H9 (cell line): ENCODE measurements around the gene KRT2. TPM values are rescaled to one million over a fixed set of nuclear protein-coding genes. Genes with fewer than 3 reads are reported as not detected.
A peak's percentile ranks its signal among the peaks of the same experiment; 100 is the strongest.

Experiments used
- DNase-seq: peaks from one replicate; pipeline ENCODE4 v3.0.0-alpha.2; 2017
- H2AFZ ChIP-seq: one replicate; pipeline ENCODE4 v1.6.1; 2013; ENCODE audit warnings: mild to moderate bottlenecking, low read length, control low read depth, moderate library complexity
- H2AK5ac ChIP-seq: 2 replicates; pipeline ENCODE4 v1.6.1; 2013; ENCODE audit warnings: low read length, control low read depth, mixed read lengths; ENCODE audit not compliant: insufficient read length
- H2BK120ac ChIP-seq: one replicate; pipeline ENCODE4 v1.6.1; 2013; ENCODE audit warnings: low read depth, mild to moderate bottlenecking, low read length, control low read depth, inconsistent platforms; ENCODE audit not compliant: poor library complexity, severe bottlenecking
- H2BK12ac ChIP-seq: 2 replicates; pipeline ENCODE4 v1.6.1; 2013; ENCODE audit warnings: low read length, control low read depth, mixed read lengths, low read depth; ENCODE audit not compliant: insufficient read length
- H2BK15ac ChIP-seq: 2 replicates; pipeline ENCODE4 v1.6.1; 2013; ENCODE audit warnings: low read depth, low read length, control low read depth
- H2BK20ac ChIP-seq: one replicate; pipeline ENCODE4 v1.6.1; 2013; ENCODE audit warnings: low read depth, mild to moderate bottlenecking, low read length, control low read depth, inconsistent platforms; ENCODE audit not compliant: poor library complexity, severe bottlenecking
- H2BK5ac ChIP-seq: 2 replicates; pipeline ENCODE4 v1.6.1; 2013; ENCODE audit warnings: low read length, control low read depth, mixed read lengths; ENCODE audit not compliant: insufficient read length
- H3K14ac ChIP-seq: 2 replicates; pipeline ENCODE4 v1.6.1; 2013; ENCODE audit warnings: low read length, control low read depth; ENCODE audit not compliant: insufficient read depth
- H3K18ac ChIP-seq: 2 replicates; pipeline ENCODE4 v1.6.1; 2013; ENCODE audit warnings: low read depth, mild to moderate bottlenecking, mixed read lengths, low read length, control low read depth; ENCODE audit not compliant: insufficient read length
- H3K23ac ChIP-seq: 2 replicates; pipeline ENCODE4 v1.6.1; 2013; ENCODE audit warnings: low read length, control low read depth, mixed read lengths, low read depth; ENCODE audit not compliant: insufficient read length
- H3K23me2 ChIP-seq: 2 replicates; pipeline ENCODE4 v1.6.1; 2013; ENCODE audit warnings: low read depth, mild to moderate bottlenecking, mixed read lengths, low read length, control low read depth; ENCODE audit not compliant: insufficient read length, poor library complexity, severe bottlenecking
- H3K27ac ChIP-seq: 2 replicates; pipeline ENCODE4 v1.5.1; 2013; ENCODE audit warnings: low read length, control low read depth, mixed read lengths, low read depth; ENCODE audit not compliant: insufficient read length
- H3K27me3 ChIP-seq: 2 replicates; pipeline ENCODE4 v1.6.1; 2013; ENCODE audit warnings: low read length, control low read depth, inconsistent platforms; ENCODE audit not compliant: insufficient read depth
- H3K4ac ChIP-seq: 2 replicates; pipeline ENCODE4 v1.6.1; 2013; ENCODE audit warnings: low read depth, mild to moderate bottlenecking, control low read depth, inconsistent platforms, low read length, moderate library complexity
- H3K4me1 ChIP-seq: 2 replicates; pipeline ENCODE4 v1.6.1; 2013; ENCODE audit warnings: low read length, control low read depth, inconsistent platforms; ENCODE audit not compliant: insufficient read depth
- H3K4me2 ChIP-seq: 2 replicates; pipeline ENCODE4 v1.6.1; 2013; ENCODE audit warnings: low read length, control low read depth, mixed read lengths; ENCODE audit not compliant: insufficient read length, insufficient read depth
- H3K56ac ChIP-seq: 2 replicates; pipeline ENCODE4 v1.6.1; 2013; ENCODE audit warnings: low read depth, mild to moderate bottlenecking, mixed read lengths, low read length, control low read depth; ENCODE audit not compliant: insufficient read length
- H3K79me1 ChIP-seq: 2 replicates; pipeline ENCODE4 v1.6.1; 2013; ENCODE audit warnings: low read depth, mild to moderate bottlenecking, moderate library complexity, low read length, control low read depth, inconsistent platforms; ENCODE audit not compliant: insufficient read depth, poor library complexity, severe bottlenecking
- H3K79me2 ChIP-seq: 2 replicates; pipeline ENCODE4 v1.6.1; 2013; ENCODE audit warnings: low read length, control low read depth, inconsistent platforms; ENCODE audit not compliant: insufficient read depth
- H3K9ac ChIP-seq: 2 replicates; pipeline ENCODE4 v1.6.1; 2013; ENCODE audit warnings: low read length, control low read depth, mixed read lengths; ENCODE audit not compliant: insufficient read length; ENCODE audit errors: extremely low read depth
- H3K9me3 ChIP-seq: one replicate; pipeline ENCODE4 v1.6.1; 2013; ENCODE audit warnings: low read depth, low read length, inconsistent platforms; ENCODE audit not compliant: control insufficient read depth
- H3T11ph ChIP-seq: one replicate; pipeline ENCODE4 v1.6.1; 2013; ENCODE audit warnings: mild to moderate bottlenecking, low read length, control low read depth, inconsistent platforms
- H4K20me1 ChIP-seq: one replicate; pipeline ENCODE4 v1.6.1; 2013; ENCODE audit not compliant: control insufficient read depth, insufficient read length, insufficient read depth
- H4K5ac ChIP-seq: 2 replicates; pipeline ENCODE4 v1.6.1; 2013; ENCODE audit warnings: low read depth, mild to moderate bottlenecking, mixed read lengths, low read length, control low read depth; ENCODE audit not compliant: insufficient read length
- H4K8ac ChIP-seq: replicated peaks from 2 replicates; pipeline ENCODE4 v1.6.1; 2013; ENCODE audit warnings: low read length, control low read depth, mixed read lengths, low read depth; ENCODE audit not compliant: insufficient read length
- H4K91ac ChIP-seq: 2 replicates; pipeline ENCODE4 v1.6.1; 2013; ENCODE audit warnings: low read depth, mild to moderate bottlenecking, moderate library complexity, mixed read lengths, low read length, control low read depth; ENCODE audit not compliant: insufficient read length
- H3K27ac Mint-ChIP-seq, 3 experiments: 2 replicates in 2 of 3; 3 replicates in 1 of 3; pipeline ENCODE4 v1.8.0; 2020 to 2021; ENCODE audit warnings: mixed read lengths in 3 of 3, mild to moderate bottlenecking in 1 of 3, moderate library complexity in 1 of 3
- H3K27me3 Mint-ChIP-seq: 2 replicates; pipeline ENCODE4 v1.8.0; 2021; ENCODE audit warnings: low read depth, mild to moderate bottlenecking, moderate library complexity, mixed read lengths
- H3K36me3 Mint-ChIP-seq, 3 experiments: 2 replicates in 2 of 3; 3 replicates in 1 of 3; pipeline ENCODE4 v1.8.0; 2020 to 2021; ENCODE audit warnings: low read depth in 3 of 3, mixed read lengths in 3 of 3; ENCODE audit not compliant: insufficient read depth in 1 of 3
- H3K4me1 Mint-ChIP-seq, 2 experiments: 2 replicates each; pipeline ENCODE4 v1.8.0; 2020; ENCODE audit warnings: mixed read lengths in 2 of 2
- H3K4me3 Mint-ChIP-seq, 2 experiments: 2 replicates in 1 of 2; 3 replicates in 1 of 2; pipeline ENCODE4 v1.8.0; 2020 to 2021; ENCODE audit warnings: mild to moderate bottlenecking in 2 of 2, mixed read lengths in 2 of 2, moderate library complexity in 1 of 2
- H3K9me3 Mint-ChIP-seq, 2 experiments: 2 replicates in 1 of 2; 3 replicates in 1 of 2; pipeline ENCODE4 v1.8.0; 2020; ENCODE audit warnings: mild to moderate bottlenecking in 2 of 2, mixed read lengths in 2 of 2, moderate library complexity in 1 of 2
- CTCF ChIP-seq: fragments of 200-600 bp; sonication (generic); conservative IDR thresholded peaks from 3 replicates; pipeline ENCODE4 v1.8.0; 2021; ENCODE audit warnings: antibody characterized with exemption, mild to moderate bottlenecking
- WGBS: extraction: QIAGEN DNeasy Blood & Tissue Kit; methylation state at CpG from one replicate; pipeline ENCODE4 v1.1.7; 2013; ENCODE audit warnings: missing lambda C conversion rate, low lambda C conversion rate, mixed read lengths; ENCODE audit not compliant: insufficient read length; ENCODE audit errors: extremely low coverage; 5-methylcytosine and 5-hydroxymethylcytosine counted together
- total RNA-seq: library from RNA; stranded (reverse); gene quantifications from 2 replicates; pipeline ENCODE4 v1.2.1, GENCODE V29; 2021

KRT2 gene
- total RNA-seq, 1 experiment from 2014 or later = not detected

- Histone ChIP-seq H3K23ac (no peak overlapping the region), H3K27ac (no peak overlapping the region), H2BK20ac (no peak overlapping the region), H4K8ac (no peak overlapping the region), H2BK120ac (no peak overlapping the region), H3K79me2 (no peaks in the 10 kb centered on the region), H3K18ac (no peak overlapping the region), H2BK15ac (no peak overlapping the region), H2BK12ac (no peak overlapping the region), H3K79me1 (no peaks in the 10 kb centered on the region), H3K14ac (no peak overlapping the region; the same call in 1 of the 2 replicates), H3K27me3 (no peaks in the 10 kb centered on the region), H2BK5ac (no peak overlapping the region), H2AFZ (no peak overlapping the region), H3K4ac (no peak overlapping the region), H3K4me1 (no peaks in the 10 kb centered on the region), H3K9me3 (no peaks in the 10 kb centered on the region), H3K56ac (no peak overlapping the region), H3T11ph (no peak overlapping the region), H4K91ac (no peak overlapping the region), H3K9ac (no peak overlapping the region), H2AK5ac (no peak overlapping the region), H3K23me2 (no peaks in the 10 kb centered on the region), H4K5ac (no peak overlapping the region), H4K20me1 (no peaks in the 10 kb centered on the region), H3K4me2 (no peak overlapping the region)
- Mint-ChIP-seq H3K27ac (no peak overlapping the region), H3K27me3 (peaks cover 42% of the 10 kb centered on the region), H3K9me3 (no peaks in the 10 kb centered on the region), H3K4me3 (no peak overlapping the region), H3K4me1 (peaks cover 0 to 4% of the 10 kb centered on the region in 2 experiments; a peak in 2 of 4 replicates), H3K36me3 (no peaks in the 10 kb centered on the region)
- no peak for TF ChIP-seq CTCF
- DNase-seq = peak; percentile 24
- no CpG with 5 or more reads among the region's 9 CpGs for WGBS
Observed at GRCh38 chr12:52613384-52614030, 38.5 kb downstream of the KRT2 start.
